AG09319 (cell line): ENCODE results near the gene BARD1.
"Not testable (repeated sequence)": the region's sequence is repeated elsewhere in the genome, so short reads cannot be mapped to it uniquely, and the experiment has no call there.

ENCODE experiments used
- DNase-seq: peaks from one replicate; pipeline ENCODE4 v3.0.0-alpha.2; 2010; ENCODE audit warnings: low read depth; ENCODE audit errors: extremely low read depth
- CTCF ChIP-seq: IDR thresholded peaks from 2 replicates; pipeline ENCODE4 v1.5.1; 2011; ENCODE audit warnings: low read depth, mild to moderate bottlenecking, inconsistent platforms, low read length, moderate library complexity

Gene BARD1

DNA sequence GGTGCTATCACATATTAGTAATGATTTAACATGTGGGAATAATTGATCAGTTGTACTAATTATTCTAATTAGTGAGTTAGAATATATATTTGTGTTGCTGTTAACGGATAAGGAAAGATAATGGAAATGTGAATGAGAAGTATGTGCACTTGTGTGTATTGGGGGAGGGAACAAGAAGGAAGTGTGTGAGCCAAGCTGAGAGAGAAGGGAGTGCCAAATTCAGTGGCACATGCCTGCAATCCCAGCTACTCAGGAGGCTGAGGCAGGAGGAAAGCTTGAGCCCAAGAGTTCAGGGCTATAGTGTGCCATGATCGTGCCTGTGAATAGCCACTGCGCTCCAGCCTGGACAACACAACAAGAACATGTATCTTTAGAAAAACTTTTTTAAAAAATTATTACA lies 9.3 kb downstream of the BARD1 start:
- no peak for DNase-seq
- TF ChIP-seq CTCF, result no peak

- DNase-seq, result no peak
- TF ChIP-seq CTCF, result no peak
Measured at GRCh38 chr2:214796911-214797310, 12.6 kb downstream of the BARD1 start.

DNA sequence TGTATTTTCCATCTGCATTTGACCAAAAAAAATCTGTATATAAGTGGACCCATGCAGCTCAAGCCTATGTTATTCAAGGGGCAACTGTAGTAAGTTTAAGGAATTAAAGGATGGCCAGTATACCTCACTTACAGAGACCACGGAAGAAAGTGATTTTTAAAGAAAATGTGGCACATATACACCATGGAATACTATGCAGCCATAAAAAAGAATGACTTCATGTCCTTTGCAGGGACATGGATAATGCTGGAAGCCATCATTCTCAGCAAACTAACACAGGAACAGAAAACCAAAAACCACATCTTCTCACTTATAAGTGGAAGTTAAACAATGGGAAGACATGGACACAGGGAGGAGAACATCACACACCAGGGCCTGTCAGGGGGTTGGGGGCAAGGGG lies 26.3 kb downstream of the BARD1 start:
- DNase-seq, result not testable (repeated sequence)

GRCh38 chr2:214782671-214783070 lies 26.8 kb downstream of the BARD1 start:
- no peak for DNase-seq

GRCh38 chr2:214781226-214781625 lies 28.3 kb downstream of the BARD1 start:
- TF ChIP-seq CTCF, result no peak
- no peak for DNase-seq

More at GRCh38 chr2:214782671-214783070, 26.8 kb downstream of the BARD1 start:
- TF ChIP-seq CTCF, result no peak

DNA sequence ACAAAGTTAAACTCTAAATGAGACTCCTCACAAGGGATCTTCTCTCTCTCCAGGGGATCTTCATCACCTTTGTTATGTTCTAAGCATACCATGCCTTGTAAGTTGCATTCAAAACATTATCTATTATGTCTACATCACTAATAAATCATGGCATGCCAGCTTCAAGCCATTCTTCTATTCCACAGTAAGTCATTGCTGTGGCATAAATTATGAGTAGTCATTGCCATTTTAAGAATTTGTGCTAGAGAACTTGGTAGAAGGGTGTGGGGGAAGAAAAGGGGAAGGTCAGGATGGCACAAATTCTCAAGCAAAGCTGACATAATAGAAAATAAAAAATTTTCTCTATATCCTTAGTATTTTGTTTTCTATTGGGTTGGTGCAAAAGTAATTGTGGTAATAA lies 33.5 kb downstream of the BARD1 start:
- no peak for DNase-seq
- no peak for TF ChIP-seq CTCF

- no peak for DNase-seq
- no peak for TF ChIP-seq CTCF
Measured at GRCh38 chr2:214774108-214774507, 35.4 kb downstream of the BARD1 start.

DNA sequence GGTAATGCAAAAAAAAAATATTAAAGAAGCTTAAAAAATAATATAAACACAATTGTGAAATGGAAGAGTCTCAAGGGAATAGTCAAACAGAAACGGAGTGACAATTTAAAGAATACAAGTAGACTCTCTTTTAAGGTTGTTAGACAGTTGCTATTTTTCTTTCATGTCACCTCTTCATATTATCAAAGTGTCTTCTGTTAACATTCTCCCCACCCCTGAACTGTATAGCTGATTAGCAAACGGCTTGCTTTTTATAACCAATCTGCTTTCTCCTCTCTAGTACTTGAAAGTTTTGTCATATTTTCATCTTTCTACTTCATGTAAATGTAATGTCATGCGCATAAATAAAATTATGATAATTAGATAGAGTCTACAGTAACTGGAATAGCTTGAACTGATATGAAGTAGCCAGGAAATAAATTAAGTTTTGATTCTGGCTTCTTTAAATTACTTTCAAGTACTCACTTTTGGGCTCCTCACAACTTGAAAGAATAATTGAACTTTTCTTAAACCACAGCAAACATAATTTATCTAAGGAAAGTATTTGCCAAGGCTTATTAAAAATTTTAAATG lies 37.0 kb downstream of the BARD1 start:
- no peak for DNase-seq
- TF ChIP-seq CTCF, result no peak
